Skeletal muscle satellite cell (primary cell): ENCODE measurements around the gene TENM4.

Experiments
- H3K27me3 ChIP-seq: 2 replicates; pipeline ENCODE4 v1.7.0; 2013; ENCODE audit warnings: low read length; ENCODE audit not compliant: control insufficient read depth, insufficient read depth
- H3K36me3 ChIP-seq: 2 replicates; pipeline ENCODE4 v1.7.0; 2013; ENCODE audit warnings: mild to moderate bottlenecking, control low read depth, low read length; ENCODE audit not compliant: insufficient read depth
- H3K4me1 ChIP-seq: 2 replicates; pipeline ENCODE4 v1.7.0; 2013; ENCODE audit warnings: low read length; ENCODE audit not compliant: control insufficient read depth, insufficient read depth
- H3K4me2 ChIP-seq: 2 replicates; pipeline ENCODE4 v1.7.0; 2013; ENCODE audit warnings: mild to moderate bottlenecking, low read length
- H3K4me3 ChIP-seq: 2 replicates; pipeline ENCODE4 v1.7.0; 2013; ENCODE audit warnings: low read length
- H3K9ac ChIP-seq: 2 replicates; pipeline ENCODE4 v1.7.0; 2013; ENCODE audit warnings: mild to moderate bottlenecking, low read depth, low read length, moderate library complexity
- H3K9me3 ChIP-seq: replicated peaks from 2 replicates; pipeline ENCODE4 v1.7.0; 2013; ENCODE audit warnings: mild to moderate bottlenecking, control low read depth, low read length

Gene TENM4

DNA sequence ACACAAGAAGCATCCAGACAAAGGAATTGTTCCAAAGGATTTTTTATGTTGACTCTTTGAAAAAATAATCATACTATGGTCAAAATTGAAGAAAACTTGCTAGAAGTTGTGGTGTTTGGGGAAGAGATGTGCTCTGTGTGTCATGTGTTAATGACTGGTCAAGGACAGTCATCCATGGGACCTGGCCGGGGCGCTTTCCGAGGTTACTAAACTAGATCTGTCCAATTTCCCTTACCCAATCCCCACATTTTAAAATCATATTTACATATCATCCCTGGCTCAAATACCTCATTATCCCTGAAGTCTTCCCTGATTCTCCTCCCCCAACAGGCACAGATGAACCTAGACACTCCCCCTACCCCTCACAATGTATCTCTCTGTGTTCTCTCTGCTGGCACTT, 289.4 kb downstream of the TENM4 start:
- Histone ChIP-seq H3K4me2 (no peak overlapping the region), H3K9ac (no peak overlapping the region), H3K9me3 (no peaks in the 10 kb centered on the region), H3K36me3 (no peaks in the 10 kb centered on the region), H3K4me1 (no peaks in the 10 kb centered on the region), H3K4me3 (no peak overlapping the region), H3K27me3 (no peaks in the 10 kb centered on the region)

GRCh38 chr11:79150966-79151365, 289.9 kb downstream of the TENM4 start:
- H3K9me3 ChIP-seq: no peaks in the 10 kb centered on the region
- H3K9ac ChIP-seq: no peak overlapping the region
- no peak overlapping the region for H3K4me3 ChIP-seq
- no peak overlapping the region for H3K4me2 ChIP-seq
- H3K4me1 ChIP-seq: no peaks in the 10 kb centered on the region
- H3K27me3 ChIP-seq: no peaks in the 10 kb centered on the region
- no peaks in the 10 kb centered on the region for H3K36me3 ChIP-seq

GRCh38 chr11:79150320-79150719, 290.5 kb downstream of the TENM4 start:
- Histone ChIP-seq H3K36me3 (no peaks in the 10 kb centered on the region), H3K9ac (no peak overlapping the region), H3K27me3 (no peaks in the 10 kb centered on the region), H3K4me2 (no peak overlapping the region), H3K9me3 (no peaks in the 10 kb centered on the region), H3K4me1 (no peaks in the 10 kb centered on the region), H3K4me3 (no peak overlapping the region)

GRCh38 chr11:79147731-79148130, 293.1 kb downstream of the TENM4 start:
- H3K9ac ChIP-seq: no peak overlapping the region
- no peaks in the 10 kb centered on the region for H3K27me3 ChIP-seq
- H3K36me3 ChIP-seq: no peaks in the 10 kb centered on the region
- no peaks in the 10 kb centered on the region for H3K4me1 ChIP-seq
- no peak overlapping the region for H3K4me2 ChIP-seq
- no peak overlapping the region for H3K4me3 ChIP-seq
- no peaks in the 10 kb centered on the region for H3K9me3 ChIP-seq

DNA sequence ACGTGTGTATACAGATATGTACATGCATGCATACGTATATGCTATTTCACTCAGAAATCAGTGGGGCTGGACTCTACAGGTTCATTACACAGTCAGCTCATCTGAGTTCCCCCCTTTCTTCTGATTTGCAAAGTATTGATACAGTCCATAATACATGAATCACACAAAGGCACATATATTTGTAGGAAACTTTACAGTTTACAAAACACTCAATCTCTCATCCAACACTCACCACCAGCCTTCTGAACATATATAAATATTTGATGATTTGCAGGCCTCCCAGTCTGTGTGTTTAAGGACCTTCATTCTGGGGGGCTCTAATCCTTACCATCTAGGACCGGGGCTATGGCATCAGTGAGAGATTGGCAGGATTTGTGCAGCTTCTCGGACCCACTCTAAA, 293.8 kb downstream of the TENM4 start:
- Histone ChIP-seq H3K4me2 (no peak overlapping the region), H3K4me3 (no peak overlapping the region), H3K9me3 (no peaks in the 10 kb centered on the region), H3K4me1 (no peaks in the 10 kb centered on the region), H3K27me3 (no peaks in the 10 kb centered on the region), H3K36me3 (no peaks in the 10 kb centered on the region), H3K9ac (no peak overlapping the region)

DNA sequence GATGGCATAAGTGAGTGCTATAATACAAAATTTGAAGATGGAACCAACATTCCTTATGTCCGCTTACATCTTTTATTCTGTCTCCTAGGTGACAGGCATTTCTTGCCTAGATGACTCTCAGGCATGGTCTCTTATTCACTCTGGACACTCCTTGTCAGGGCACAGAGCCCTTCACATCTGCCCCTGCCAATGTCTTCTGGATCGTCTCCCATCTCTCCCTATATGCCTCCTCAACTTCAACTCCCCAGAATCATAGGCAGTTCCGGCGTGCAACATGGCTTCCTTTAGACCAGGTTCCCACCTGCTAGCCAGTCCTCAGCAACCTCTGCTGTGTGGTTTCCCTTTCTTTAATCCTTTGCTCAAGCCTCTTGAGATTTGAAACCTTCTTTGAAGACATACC, 300.9 kb downstream of the TENM4 start:
- Histone ChIP-seq H3K4me2 (no peak overlapping the region), H3K4me1 (no peaks in the 10 kb centered on the region), H3K9ac (no peak overlapping the region), H3K27me3 (no peaks in the 10 kb centered on the region), H3K9me3 (no peaks in the 10 kb centered on the region), H3K4me3 (no peak overlapping the region), H3K36me3 (no peaks in the 10 kb centered on the region)

GRCh38 chr11:79129702-79130101, 311.1 kb downstream of the TENM4 start:
- no peak overlapping the region for H3K4me3 ChIP-seq
- H3K9ac ChIP-seq: no peak overlapping the region
- H3K4me1 ChIP-seq: no peaks in the 10 kb centered on the region
- no peak overlapping the region for H3K4me2 ChIP-seq
- no peaks in the 10 kb centered on the region for H3K9me3 ChIP-seq
- no peaks in the 10 kb centered on the region for H3K36me3 ChIP-seq
- H3K27me3 ChIP-seq: no peaks in the 10 kb centered on the region

DNA sequence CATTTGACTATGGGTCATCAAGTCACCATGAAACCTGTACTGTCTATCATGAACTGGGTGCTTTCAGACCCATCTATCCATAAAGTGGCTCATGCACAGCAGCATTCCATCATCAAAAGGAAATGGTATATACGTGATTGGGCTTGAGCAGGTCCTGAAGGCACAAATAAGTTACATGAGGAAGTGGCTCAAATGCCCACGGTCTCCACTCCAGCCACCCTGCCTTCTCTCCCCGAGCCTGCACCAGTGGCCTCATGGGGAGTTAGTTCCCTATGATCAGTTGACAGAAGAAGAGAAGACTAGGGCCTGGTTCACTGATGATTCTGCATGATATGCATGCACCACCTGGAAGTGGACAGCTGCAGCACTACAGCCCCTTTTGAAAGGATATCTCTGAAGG, 312.5 kb downstream of the TENM4 start:
- Histone ChIP-seq H3K9ac (no peak overlapping the region), H3K36me3 (no peaks in the 10 kb centered on the region), H3K4me2 (no peak overlapping the region), H3K4me3 (no peak overlapping the region), H3K27me3 (no peaks in the 10 kb centered on the region), H3K9me3 (no peaks in the 10 kb centered on the region), H3K4me1 (no peaks in the 10 kb centered on the region)

DNA sequence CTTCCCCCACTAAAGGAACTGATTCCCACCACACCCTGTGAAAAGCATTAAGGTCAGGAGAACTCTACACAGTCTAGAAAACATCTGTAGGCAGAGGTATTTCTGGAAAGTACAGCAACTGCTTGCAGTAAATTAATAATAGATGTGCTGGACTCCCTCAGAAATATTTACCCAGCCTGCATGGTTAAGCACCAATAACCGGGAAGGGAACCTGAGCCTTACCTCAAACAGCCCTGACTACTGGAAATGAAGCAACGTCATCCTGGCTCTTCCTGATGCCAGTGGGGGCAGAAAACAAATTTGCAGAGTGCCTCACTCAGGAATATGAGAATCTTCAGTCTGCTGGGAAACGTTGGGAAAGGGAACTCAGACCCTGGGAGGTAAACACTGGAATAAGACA, 318.1 kb downstream of the TENM4 start:
- Histone ChIP-seq H3K4me1 (no peaks in the 10 kb centered on the region), H3K4me2 (no peak overlapping the region), H3K9ac (no peak overlapping the region), H3K36me3 (no peaks in the 10 kb centered on the region), H3K9me3 (no peaks in the 10 kb centered on the region), H3K27me3 (no peaks in the 10 kb centered on the region), H3K4me3 (no peak overlapping the region)

DNA sequence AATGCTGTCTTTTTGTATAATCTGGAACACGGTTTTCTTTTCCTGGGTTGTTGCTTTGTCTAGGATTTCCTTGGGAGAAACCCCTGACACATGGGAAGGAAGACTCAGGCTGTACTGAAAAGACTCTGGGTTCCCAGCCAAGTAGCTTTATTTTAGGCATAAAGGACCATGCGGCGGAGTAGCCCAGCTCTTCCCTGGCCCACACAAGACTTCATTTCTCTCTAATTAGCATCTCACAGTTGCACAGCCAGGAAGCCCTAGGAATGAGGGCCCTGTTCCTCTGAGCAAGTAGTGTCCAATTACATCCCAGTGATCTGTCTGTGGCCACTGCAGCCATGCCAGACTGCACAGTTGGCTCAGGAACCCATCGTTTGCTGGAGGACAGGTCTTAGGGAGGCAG, 319.5 kb downstream of the TENM4 start:
- no peak overlapping the region for H3K4me2 ChIP-seq
- H3K27me3 ChIP-seq: no peaks in the 10 kb centered on the region
- H3K9me3 ChIP-seq: no peaks in the 10 kb centered on the region
- no peaks in the 10 kb centered on the region for H3K4me1 ChIP-seq
- H3K9ac ChIP-seq: no peak overlapping the region
- H3K36me3 ChIP-seq: no peaks in the 10 kb centered on the region
- H3K4me3 ChIP-seq: no peak overlapping the region

DNA sequence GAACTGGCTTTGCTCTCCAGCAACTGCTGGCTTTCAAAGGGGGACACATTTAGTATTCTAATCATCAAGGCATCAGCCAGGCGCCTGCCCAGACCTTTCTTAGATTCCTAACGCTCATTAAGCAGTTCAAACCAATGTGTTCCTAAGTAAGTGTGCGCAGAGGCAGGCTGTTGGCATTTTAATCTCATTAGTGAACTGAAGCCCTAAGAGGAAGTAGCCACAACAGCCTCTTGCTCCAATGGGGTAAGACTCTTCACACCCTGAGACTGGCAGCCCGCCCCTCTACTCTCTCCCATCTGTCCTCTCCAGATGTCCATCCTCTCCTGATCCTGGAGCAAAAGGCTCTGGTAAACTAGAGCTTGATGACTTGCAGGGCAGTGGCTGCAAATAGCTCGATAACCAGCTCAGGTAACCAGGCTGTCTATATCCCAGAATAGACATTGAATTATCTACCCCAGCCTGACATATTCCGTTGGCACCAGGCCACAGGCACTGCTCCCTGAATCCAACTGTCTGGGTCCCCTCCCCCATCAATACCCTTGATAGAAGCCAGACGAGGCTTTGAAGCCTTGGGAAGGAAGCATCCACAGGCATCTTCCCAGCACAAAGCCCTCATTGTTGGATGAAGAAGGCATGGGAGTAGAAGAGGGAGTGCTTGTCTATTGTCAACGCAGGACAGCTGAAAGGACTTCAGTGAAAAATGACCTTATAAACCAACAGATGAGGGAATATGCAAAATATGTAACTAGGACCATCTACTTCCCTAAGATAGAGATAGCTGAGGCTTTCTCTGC, 321.1 kb downstream of the TENM4 start:
- no peaks in the 10 kb centered on the region for H3K4me1 ChIP-seq
- H3K36me3 ChIP-seq: no peaks in the 10 kb centered on the region
- no peaks in the 10 kb centered on the region for H3K27me3 ChIP-seq
- H3K4me2 ChIP-seq: no peak overlapping the region
- no peak overlapping the region for H3K9ac ChIP-seq
- H3K4me3 ChIP-seq: no peak overlapping the region
- no peaks in the 10 kb centered on the region for H3K9me3 ChIP-seq

GRCh38 chr11:79117488-79117887, 323.3 kb downstream of the TENM4 start:
- Histone ChIP-seq H3K4me3 (no peak overlapping the region), H3K4me1 (no peaks in the 10 kb centered on the region), H3K9ac (no peak overlapping the region), H3K4me2 (no peak overlapping the region), H3K27me3 (no peaks in the 10 kb centered on the region), H3K36me3 (no peaks in the 10 kb centered on the region), H3K9me3 (no peaks in the 10 kb centered on the region)
